NCI-H1092 (cell line): Measurements from ENCODE around the gene PRKCE.

Experiments
- DNase-seq: peaks from one replicate; lab custom pipeline; 2025; lab: John Stamatoyannopoulos, UW

The PRKCE gene

DNA sequence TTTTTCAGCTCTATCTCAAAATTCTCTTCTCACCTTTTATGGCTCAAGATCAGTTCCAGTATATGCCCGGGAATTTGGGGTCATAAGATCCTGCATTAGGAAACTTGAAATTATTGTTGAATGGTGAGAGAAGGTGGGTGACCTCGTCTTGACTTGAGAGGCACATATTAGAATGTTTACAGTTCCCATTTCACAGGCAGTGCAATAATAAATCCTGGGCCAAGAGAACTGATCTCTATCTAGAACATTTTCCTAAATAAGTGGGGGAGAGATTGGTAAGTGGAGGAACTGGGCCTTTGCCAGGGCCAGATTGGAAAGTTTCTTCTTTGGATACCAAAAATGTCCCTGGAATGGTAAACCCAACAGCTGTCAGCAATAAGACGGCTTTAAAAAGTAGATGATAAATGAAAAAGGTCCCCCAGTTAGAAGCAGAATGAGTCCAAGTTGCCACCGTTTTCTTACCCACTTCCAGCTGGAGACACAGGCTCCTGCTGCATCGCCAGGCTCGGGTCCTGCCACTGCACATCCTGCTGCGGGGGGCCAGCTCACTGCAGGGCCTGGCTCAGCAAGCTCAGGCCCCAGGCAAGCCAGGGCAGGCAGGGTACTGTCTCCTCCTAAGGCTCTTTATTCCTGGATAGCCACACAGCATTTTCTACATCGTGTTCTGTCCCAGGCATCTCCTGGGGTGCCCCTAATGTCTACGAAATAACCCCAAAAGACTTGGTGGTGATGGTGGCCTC is 519.3 kb downstream of the PRKCE start:
- DNase-seq = no peak

- no peak for DNase-seq
These were observed 520.0 kb downstream of the PRKCE start for GRCh38 chr2:46171411-46171953.

DNA sequence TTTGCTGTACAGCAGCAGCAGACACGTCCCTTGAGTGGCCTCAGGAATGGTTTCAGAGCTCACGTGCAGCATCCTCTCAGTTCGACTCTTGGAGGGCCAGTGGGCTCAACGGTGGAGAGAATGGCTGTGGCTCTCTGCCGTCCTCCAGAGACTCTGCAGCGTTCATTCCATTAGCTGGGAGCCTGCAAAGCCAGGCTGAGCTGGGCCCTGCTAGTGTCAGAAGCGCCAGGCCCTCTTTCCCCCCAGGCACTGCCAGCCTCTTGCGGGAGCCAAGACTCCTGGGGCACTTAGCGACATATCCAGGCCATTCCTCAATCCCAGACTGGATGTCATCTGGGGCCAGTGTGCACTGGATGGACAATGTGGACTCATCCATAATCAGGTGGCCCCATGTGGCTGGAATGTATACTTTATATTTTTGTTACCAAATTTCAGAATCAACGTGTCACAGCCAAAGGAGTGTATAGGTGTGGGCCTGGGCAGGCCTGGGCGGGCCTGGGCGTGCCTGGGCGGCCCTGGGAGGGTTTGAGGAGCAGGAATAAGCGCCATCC is 520.6 kb downstream of the PRKCE start:
- no peak for DNase-seq

DNA sequence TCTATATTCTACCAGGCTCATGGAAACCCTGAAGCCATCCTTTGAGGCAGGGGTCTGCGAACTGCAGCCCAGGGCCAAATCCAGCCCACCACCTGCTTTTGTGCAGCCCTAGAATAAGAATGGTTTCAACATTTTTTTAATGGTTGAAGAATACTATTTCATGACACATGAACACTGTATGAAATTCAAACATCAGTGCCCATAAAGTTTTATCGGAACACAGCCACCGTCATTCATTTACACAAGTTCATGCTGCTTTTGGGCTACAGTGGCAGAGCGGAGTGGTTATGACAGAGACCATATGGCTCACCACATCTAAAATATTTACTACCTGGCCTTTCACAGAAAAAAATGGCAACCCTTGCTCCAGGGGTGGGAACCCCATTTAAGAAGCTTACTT is 521.6 kb downstream of the PRKCE start:
- DNase-seq = no peak

GRCh38 chr2:46173636-46174250 is 522.3 kb downstream of the PRKCE start:
- DNase-seq = no peak

GRCh38 chr2:46174345-46175170 is 523.1 kb downstream of the PRKCE start:
- no peak for DNase-seq

GRCh38 chr2:46175419-46175818 is 523.9 kb downstream of the PRKCE start:
- no peak for DNase-seq

- DNase-seq = no peak
These were observed 526.1 kb downstream of the PRKCE start for GRCh38 chr2:46177461-46178089.

DNA sequence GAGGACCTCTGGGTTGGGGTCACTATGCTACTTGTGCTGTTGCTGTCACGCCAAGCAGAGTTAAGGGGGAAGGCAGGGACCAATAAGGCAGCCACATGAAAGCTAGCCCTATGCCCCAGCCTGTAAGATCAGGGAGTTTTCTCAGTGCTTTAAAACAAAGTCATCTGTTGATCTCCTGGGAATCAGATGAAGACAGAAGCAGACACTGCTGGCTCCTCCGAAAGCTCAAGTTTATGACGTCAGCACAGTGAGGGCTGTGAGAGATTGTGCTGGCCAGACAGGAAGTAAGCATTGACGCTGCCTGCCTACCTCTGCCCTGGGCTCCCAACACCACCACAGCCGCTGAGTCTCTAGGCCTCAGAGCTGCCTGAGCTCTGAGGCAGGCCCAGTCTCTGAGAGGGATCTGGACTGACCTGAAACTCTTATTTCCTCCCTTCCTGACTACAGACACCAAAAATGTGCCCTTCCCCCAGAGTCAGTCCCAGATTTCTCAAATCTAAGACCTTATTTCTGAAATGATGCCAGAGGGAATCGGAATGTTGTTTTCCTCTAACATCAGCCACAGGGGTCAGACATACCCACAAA is 527.7 kb downstream of the PRKCE start:
- DNase-seq = no peak

- DNase-seq = no peak
These were observed 528.7 kb downstream of the PRKCE start for GRCh38 chr2:46180189-46180588.

GRCh38 chr2:46181306-46181705 is 529.8 kb downstream of the PRKCE start:
- no peak for DNase-seq

GRCh38 chr2:46181789-46182530 is 530.5 kb downstream of the PRKCE start:
- DNase-seq = no peak

DNA sequence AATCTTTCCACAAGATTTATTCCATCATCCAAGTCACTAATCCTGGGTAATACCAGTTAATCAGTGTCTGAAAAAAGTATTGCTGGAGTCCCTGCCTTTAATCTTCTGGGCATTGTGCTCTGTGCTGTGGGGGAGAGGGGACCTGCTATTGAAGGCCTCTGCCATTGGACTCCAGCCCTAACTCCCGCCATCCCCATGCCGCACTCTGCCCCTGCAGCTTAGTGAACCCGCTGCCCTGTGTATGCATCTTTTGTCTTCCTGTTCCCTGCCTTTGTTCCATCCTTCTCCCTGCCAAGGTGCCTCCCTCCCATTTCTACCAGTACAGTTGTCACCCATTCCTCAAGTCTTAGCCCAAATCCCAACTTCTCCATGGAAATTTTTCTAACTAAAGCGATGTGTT is 532.0 kb downstream of the PRKCE start:
- no peak for DNase-seq

DNA sequence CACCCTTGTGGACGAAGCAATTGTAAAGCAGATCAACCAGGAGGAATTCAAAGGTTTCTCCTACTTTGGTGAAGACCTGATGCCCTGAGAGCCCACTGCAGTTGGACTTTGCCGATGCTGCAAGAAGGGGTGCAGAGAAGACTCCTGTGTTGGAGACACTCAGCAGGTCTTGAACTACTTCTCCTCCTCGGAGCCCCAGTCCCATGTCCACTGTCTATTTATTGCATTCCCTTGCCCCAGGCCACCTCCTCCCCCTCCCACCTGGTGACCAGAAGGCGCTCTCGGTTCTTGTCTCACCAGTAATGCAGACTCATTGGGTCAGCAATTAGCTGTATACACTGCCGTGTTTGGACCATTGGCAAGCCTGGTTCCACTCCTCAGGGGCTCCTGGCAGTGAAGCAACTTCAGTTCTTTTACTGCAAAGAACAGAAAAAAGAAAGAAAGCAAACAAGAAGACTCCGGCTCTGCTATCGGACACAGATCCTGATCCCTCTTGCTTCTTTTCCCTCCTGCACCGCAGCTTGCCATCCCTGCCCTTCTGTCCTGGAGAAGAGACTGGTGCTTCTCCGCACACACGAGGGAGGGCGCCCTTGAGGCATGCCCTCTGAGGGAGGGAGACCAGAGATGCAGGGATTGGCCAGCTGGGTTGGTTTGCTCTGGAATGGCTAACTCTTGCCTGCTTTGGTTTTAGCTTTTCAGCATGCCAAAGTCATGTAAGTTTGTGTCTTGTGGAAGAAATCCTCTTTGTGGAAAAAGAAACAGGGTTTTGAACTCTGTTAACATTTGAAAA is 533.5 kb downstream of the PRKCE start:
- DNase-seq = no peak

- DNase-seq = no peak
These were observed 535.7 kb downstream of the PRKCE start for GRCh38 chr2:46187112-46187618.

- no peak for DNase-seq
These were observed 536.7 kb downstream of the PRKCE start for GRCh38 chr2:46188041-46188716.

- DNase-seq = no peak
These were observed 541.9 kb downstream of the PRKCE start for GRCh38 chr2:46193356-46193755.

- no peak for DNase-seq
These were observed 542.4 kb downstream of the PRKCE start for GRCh38 chr2:46193855-46194254.

GRCh38 chr2:46194856-46195255 is 543.4 kb downstream of the PRKCE start:
- no peak for DNase-seq
